IMR-90 (cell line): Measurements from ENCODE around the gene MMAB. TPM values are rescaled to one million over a fixed set of nuclear protein-coding genes. Genes with fewer than 3 reads are reported as not detected.

Experiments used
- ATAC-seq: fragments of 200-7000 bp; cut with Tn5 transposase; 2 replicates; pipeline ENCODE4 v1.9.1; 2020; ENCODE audit warnings: low read depth, mild to moderate bottlenecking, moderate library complexity
- BruUV-seq: library from RNA; stranded (reverse); fragments of 400-500 nt; replicated peaks from 2 replicates; lab custom pipeline; 2021; lab: Mats Ljungman, UMichigan
- CTCF ChIA-PET: fragments of 300-600 bp; formaldehyde crosslinking; extraction: SDS; loops from one replicate; lab custom pipeline; 2021; ENCODE audit warnings: antibody characterized with exemption; lab: Yijun Ruan, JAX
- POLR2A ChIA-PET: fragments of 300-600 bp; sonication (Branson Sonifier 250); formaldehyde crosslinking; loops from one replicate; lab custom pipeline; 2022; ENCODE audit warnings: antibody characterized with exemption; ENCODE audit not compliant: unreplicated experiment; lab: Charles Lee
- DNase-seq: peaks from one replicate; pipeline ENCODE4 v3.0.0; 2013
- H2AFZ ChIP-seq: replicated peaks from 2 replicates; pipeline ENCODE3; 2013; ENCODE audit warnings: low read length, mild to moderate bottlenecking; ENCODE audit not compliant: poor library complexity
- H2AK5ac ChIP-seq: 2 replicates; pipeline ENCODE4 v1.6.1; 2013; ENCODE audit warnings: low read depth, low read length, inconsistent platforms
- H2AK9ac ChIP-seq: replicated peaks from 2 replicates; pipeline ENCODE3; 2013; ENCODE audit warnings: mild to moderate bottlenecking, low read depth, low read length, moderate library complexity; ENCODE audit not compliant: poor library complexity
- H2BK120ac ChIP-seq: 2 replicates; pipeline ENCODE4 v1.6.1; 2013; ENCODE audit warnings: low read depth, low read length, inconsistent platforms
- H2BK15ac ChIP-seq: 3 replicates; pipeline ENCODE4 v1.6.1; 2013; ENCODE audit warnings: low read depth, low read length, inconsistent platforms
- H2BK20ac ChIP-seq: 2 replicates; pipeline ENCODE4 v1.6.1; 2013; ENCODE audit warnings: low read depth, mild to moderate bottlenecking, inconsistent platforms, low read length, moderate library complexity
- H2BK5ac ChIP-seq: 2 replicates; pipeline ENCODE4 v1.6.1; 2013; ENCODE audit warnings: mild to moderate bottlenecking, low read depth, low read length, inconsistent platforms; ENCODE audit not compliant: poor library complexity, severe bottlenecking
- H3K14ac ChIP-seq: replicated peaks from 2 replicates; pipeline ENCODE4 v1.6.1; 2013; ENCODE audit warnings: low read depth, low read length, inconsistent platforms
- H3K18ac ChIP-seq: 2 replicates; pipeline ENCODE4 v1.6.1; 2013; ENCODE audit warnings: low read depth, low read length, control low read depth
- H3K23ac ChIP-seq: 2 replicates; pipeline ENCODE4 v1.6.1; 2013; ENCODE audit warnings: low read depth, low read length, inconsistent platforms
- H3K27ac ChIP-seq: 2 replicates; pipeline ENCODE4 v1.5.1; 2013; ENCODE audit warnings: mild to moderate bottlenecking, control low read depth, low read length; ENCODE audit not compliant: insufficient read depth
- H3K27me3 ChIP-seq: 2 replicates; pipeline ENCODE4 v1.6.1; 2013; ENCODE audit warnings: low read length; ENCODE audit not compliant: control insufficient read depth, insufficient read depth
- H3K36me3 ChIP-seq: 2 replicates; pipeline ENCODE4 v1.6.1; 2013; ENCODE audit warnings: low read length, mixed read lengths; ENCODE audit not compliant: control insufficient read depth, insufficient read depth
- H3K4ac ChIP-seq: 2 replicates; pipeline ENCODE4 v1.6.1; 2013; ENCODE audit warnings: low read depth, low read length, inconsistent platforms
- H3K4me1 ChIP-seq: 2 replicates; pipeline ENCODE4 v1.6.1; 2013; ENCODE audit warnings: low read length, mixed read lengths; ENCODE audit not compliant: control insufficient read depth, insufficient read depth
- H3K4me2 ChIP-seq: 2 replicates; pipeline ENCODE4 v1.6.1; 2013; ENCODE audit warnings: low read depth, mild to moderate bottlenecking, control low read depth, low read length, moderate library complexity
- H3K4me3 ChIP-seq: 2 replicates; pipeline ENCODE4 v1.5.1; 2013; ENCODE audit warnings: low read depth, mild to moderate bottlenecking, control low read depth, low read length, moderate library complexity; ENCODE audit not compliant: insufficient read depth
- H3K56ac ChIP-seq: 2 replicates; pipeline ENCODE4 v1.6.1; 2013; ENCODE audit warnings: low read length, inconsistent platforms; ENCODE audit not compliant: insufficient read depth; ENCODE audit errors: extremely low read depth
- H3K79me1 ChIP-seq, 2 experiments: 2 replicates each; pipeline ENCODE4 v1.6.1; 2013; ENCODE audit warnings: low read length in 2 of 2, inconsistent platforms in 1 of 2, low read depth in 1 of 2
- H3K9ac ChIP-seq: 2 replicates; pipeline ENCODE4 v1.6.1; 2013; ENCODE audit warnings: low read depth, low read length, control low read depth
- H3K9me1 ChIP-seq: 2 replicates; pipeline ENCODE4 v1.6.1; 2013; ENCODE audit warnings: low read length, inconsistent platforms; ENCODE audit not compliant: insufficient read depth
- H3K9me3 ChIP-seq: 2 replicates; pipeline ENCODE4 v1.6.1; 2013; ENCODE audit warnings: low read length; ENCODE audit not compliant: control insufficient read depth, insufficient read depth
- H4K20me1 ChIP-seq: 2 replicates; pipeline ENCODE4 v1.6.1; 2013; ENCODE audit warnings: low read length, inconsistent platforms; ENCODE audit not compliant: insufficient read depth
- H4K5ac ChIP-seq: 2 replicates; pipeline ENCODE4 v1.6.1; 2013; ENCODE audit warnings: mild to moderate bottlenecking, low read depth, low read length, control low read depth
- H4K8ac ChIP-seq, 2 experiments: 2 replicates each; pipeline ENCODE4 v1.6.1; 2013; ENCODE audit warnings: low read depth in 2 of 2, low read length in 2 of 2, control low read depth in 1 of 2, inconsistent platforms in 1 of 2
- H4K91ac ChIP-seq: 2 replicates; pipeline ENCODE4 v1.6.1; 2013; ENCODE audit warnings: low read depth, low read length, inconsistent platforms; ENCODE audit not compliant: insufficient read depth
- BHLHE40 ChIP-seq: fragments of 150-350 bp; IDR thresholded peaks from 2 replicates; pipeline ENCODE4 v1.6.1; 2016; ENCODE audit warnings: mild to moderate bottlenecking, low read depth, low read length
- CEBPB ChIP-seq: IDR thresholded peaks from 2 replicates; pipeline ENCODE4 v1.6.1; 2012; ENCODE audit warnings: low read depth, low read length, improper control_type of control experiment
- CHD1 ChIP-seq: IDR thresholded peaks from 2 replicates; pipeline ENCODE4 v1.6.1; 2012; ENCODE audit warnings: low read depth, low read length, improper control_type of control experiment
- CTCF ChIP-seq: conservative IDR thresholded peaks from 2 replicates; pipeline ENCODE4 v1.5.1; 2012; ENCODE audit warnings: mild to moderate bottlenecking, low read depth, low read length, improper control_type of control experiment
- ELK1 ChIP-seq: fragments of 150-350 bp; IDR thresholded peaks from 2 replicates; pipeline ENCODE4 v1.6.1; 2016; ENCODE audit warnings: low read depth, mild to moderate bottlenecking, low read length, moderate library complexity, borderline replicate concordance
- FOS ChIP-seq: fragments of 150-350 bp; IDR thresholded peaks from 2 replicates; pipeline ENCODE4 v1.6.1; 2016; ENCODE audit warnings: low read depth, low read length
- MAFK ChIP-seq: IDR thresholded peaks from 2 replicates; pipeline ENCODE4 v1.6.1; 2012; ENCODE audit warnings: low read depth, low read length, improper control_type of control experiment
- MAZ ChIP-seq: IDR thresholded peaks from 2 replicates; pipeline ENCODE4 v1.6.1; 2012; ENCODE audit warnings: low read depth, mild to moderate bottlenecking, low read length, improper control_type of control experiment, moderate library complexity, borderline replicate concordance
- MXI1 ChIP-seq: IDR thresholded peaks from 2 replicates; pipeline ENCODE4 v1.6.1; 2012; ENCODE audit warnings: low read depth, mild to moderate bottlenecking, low read length, moderate library complexity, borderline replicate concordance
- NFE2L2 ChIP-seq: fragments of 150-350 bp; IDR thresholded peaks from 2 replicates; pipeline ENCODE4 v1.6.1; 2016; ENCODE audit warnings: low read depth, mild to moderate bottlenecking, low read length
- RCOR1 ChIP-seq: IDR thresholded peaks from 2 replicates; pipeline ENCODE4 v1.6.1; 2012; ENCODE audit warnings: mild to moderate bottlenecking, low read length, improper control_type of control experiment; ENCODE audit not compliant: insufficient replicate concordance
- RFX5 ChIP-seq: IDR thresholded peaks from 2 replicates; pipeline ENCODE4 v1.8.0; 2012; ENCODE audit warnings: low read depth, mild to moderate bottlenecking, low read length, moderate library complexity
- SMC3 ChIP-seq: fragments of 150-350 bp; IDR thresholded peaks from 2 replicates; pipeline ENCODE4 v1.6.1; 2016; ENCODE audit warnings: low read depth, mild to moderate bottlenecking, antibody characterized with exemption, low read length, moderate library complexity
- USF2 ChIP-seq: fragments of 150-350 bp; IDR thresholded peaks from 2 replicates; pipeline ENCODE4 v1.6.1; 2017; ENCODE audit warnings: mild to moderate bottlenecking, antibody characterized with exemption, low read length, low read depth
- WGBS, 2 experiments: methylation state at CpG; one replicate each; pipeline versions ENCODE4 v1.1.5 to v1.1.7; 2013; ENCODE audit warnings: missing lambda C conversion rate in 2 of 2; ENCODE audit not compliant: insufficient read length in 1 of 2; ENCODE audit errors: extremely low coverage in 2 of 2; 5-methylcytosine and 5-hydroxymethylcytosine counted together
- dilution Hi-C: fragments of 300-500 bp; cut with HindIII; formaldehyde crosslinking; loops from one replicate; pipeline ENCODE4 v1.14.3; 2018; ENCODE audit warnings: low sequenced_read_pairs; ENCODE audit not compliant: unreplicated experiment
- in situ Hi-C: fragments of 300-500 bp; cut with MboI; formaldehyde crosslinking; loops from 3 replicates; pipeline ENCODE4 v1.14.3; 2019; ENCODE audit warnings: low sequenced_read_pairs, inconsistent platforms, mixed read lengths
- intact Hi-C: fragments of 100-400 bp; cut with micrococcal nuclease; formaldehyde crosslinking; loops from 2 replicates; pipeline ENCODE4 v1.10.0; 2022
- polyA plus RNA-seq, 3 experiments: library from polyadenylated mRNA; depleted of rRNA; stranded (reverse); fragments of >200 nt; gene quantifications; 2 replicates each; pipeline ENCODE4 v1.2.3, GENCODE V29; 2012; ENCODE audit warnings: low replicate concordance in 1 of 3
- total RNA-seq: library from RNA; depleted of rRNA; stranded (reverse); fragments of >200 nt; gene quantifications from 2 replicates; pipeline ENCODE4 v1.2.3, GENCODE V29; 2012

Gene MMAB
- total and polyA plus RNA-seq, 2 of the 4 experiments (the other 2 are of a cell fraction) = 16.5 to 16.9 TPM

GRCh38 chr12:109529691-109530640, 43.3 kb downstream of the MMAB start:
- 39% methylated on average over 4 of the region's 19 CpGs; no CpG with 5 or more reads in 1 of the 2 experiments for WGBS, 2 experiments
- Histone ChIP-seq H3K27ac (no peak overlapping the region), H3K27me3 (no peaks in the 10 kb centered on the region), H2AFZ (no peak overlapping the region), H2BK20ac (no peak overlapping the region), H3K9me3 (no peaks in the 10 kb centered on the region), H3K79me1 (no peaks in the 10 kb centered on the region), H4K5ac (no peak overlapping the region), H2BK5ac (no peak overlapping the region), H2AK5ac (no peak overlapping the region), H2BK120ac (no peak overlapping the region), H3K9ac (no peak overlapping the region), H3K4me2 (no peak overlapping the region), H3K18ac (no peak overlapping the region), H3K4me3 (no peak overlapping the region), H3K23ac (no peak overlapping the region), H3K56ac (no peak overlapping the region), H2BK15ac (no peak overlapping the region), H3K36me3 (peaks cover 54% of the 10 kb centered on the region), H4K8ac (no peak overlapping the region), H4K20me1 (no peaks in the 10 kb centered on the region), H2AK9ac (no peak overlapping the region), H3K4me1 (no peaks in the 10 kb centered on the region), H3K14ac (no peak overlapping the region), H3K4ac (no peak overlapping the region), H3K9me1 (no peaks in the 10 kb centered on the region; the same call in 1 of the 2 replicates), H4K91ac (no peak overlapping the region)
- TF ChIP-seq NFE2L2 (no peak), USF2 (no peak), FOS (no peak), RFX5 (no peak), SMC3 (no peak), MXI1 (no peak), CTCF (no peak), BHLHE40 (no peak), ELK1 (no peak), RCOR1 (no peak), CEBPB (no peak), CHD1 (no peak), MAZ (no peak), MAFK (no peak)
- POLR2A ChIA-PET = no interaction called here
- ATAC-seq (no peak), DNase-seq (no peak)
- in situ Hi-C loops (no loop called here), intact Hi-C loops (no loop called here), dilution Hi-C loops (no loop called here)
- CTCF ChIA-PET = no interaction called here
- BruUV-seq = no TSS peak
